IPS-NIHi11 (cell line): ENCODE data around the gene AP4E1.
"Not testable (repeated sequence)": the region's sequence is repeated elsewhere in the genome, so short reads cannot be mapped to it uniquely, and the experiment has no call there.

ENCODE experiments used
- DNase-seq: peaks from one replicate; pipeline ENCODE4 v3.0.0; 2012; ENCODE audit warnings: mixed read lengths, low spot score

The AP4E1 gene

DNA sequence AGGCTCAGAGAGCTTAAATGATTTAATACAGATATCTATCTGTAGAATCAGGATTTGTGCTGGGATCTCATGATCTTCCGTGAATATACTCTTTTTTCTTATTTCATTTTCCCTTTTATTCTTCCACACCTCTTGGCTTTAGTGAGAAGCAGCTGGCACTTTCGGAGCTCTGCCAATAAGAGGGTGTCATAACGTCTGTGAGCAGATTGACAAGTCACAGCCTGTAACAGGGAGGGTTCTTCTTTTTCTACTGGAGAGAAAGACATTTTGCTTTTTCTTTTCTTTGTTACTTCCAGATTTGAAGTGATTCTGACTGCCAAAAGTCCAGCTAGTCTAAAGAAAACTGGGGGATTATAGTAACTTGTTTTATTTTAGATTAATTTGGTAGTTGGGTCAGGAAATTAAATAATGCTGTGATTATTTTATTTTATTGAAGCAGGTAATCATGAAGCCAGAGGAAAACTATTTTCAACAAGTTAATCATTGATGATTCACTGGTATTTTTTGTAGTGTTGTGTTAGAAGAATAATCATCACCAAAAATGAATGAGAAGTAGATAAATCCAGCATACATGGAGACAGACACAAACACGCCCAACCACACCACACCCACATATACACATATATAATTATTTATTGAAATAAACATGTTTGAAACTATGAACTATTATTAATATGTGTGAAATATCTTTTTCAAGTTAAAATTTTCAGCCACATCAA, 116.4 kb downstream of the AP4E1 start:
- no peak for DNase-seq

DNA sequence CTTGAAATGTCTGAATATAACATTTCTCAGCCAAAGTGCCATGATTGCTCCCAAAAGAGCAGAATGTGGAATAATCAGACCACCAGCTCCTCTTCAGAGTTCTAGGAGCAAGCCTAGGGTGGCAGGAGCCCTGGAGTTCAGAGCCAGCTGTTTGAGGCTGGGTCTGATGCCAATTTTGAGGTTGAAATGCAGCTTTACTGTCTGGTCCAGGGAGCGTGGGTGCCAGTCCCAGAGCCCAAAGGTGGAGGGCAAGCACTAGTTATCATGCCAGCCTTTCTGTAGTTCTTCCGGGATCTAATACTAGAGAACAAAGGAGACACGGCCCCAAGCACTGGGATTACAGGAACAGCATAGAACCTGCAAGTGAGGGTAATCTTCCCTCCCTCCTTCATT, 117.0 kb downstream of the AP4E1 start:
- no peak for DNase-seq

DNA sequence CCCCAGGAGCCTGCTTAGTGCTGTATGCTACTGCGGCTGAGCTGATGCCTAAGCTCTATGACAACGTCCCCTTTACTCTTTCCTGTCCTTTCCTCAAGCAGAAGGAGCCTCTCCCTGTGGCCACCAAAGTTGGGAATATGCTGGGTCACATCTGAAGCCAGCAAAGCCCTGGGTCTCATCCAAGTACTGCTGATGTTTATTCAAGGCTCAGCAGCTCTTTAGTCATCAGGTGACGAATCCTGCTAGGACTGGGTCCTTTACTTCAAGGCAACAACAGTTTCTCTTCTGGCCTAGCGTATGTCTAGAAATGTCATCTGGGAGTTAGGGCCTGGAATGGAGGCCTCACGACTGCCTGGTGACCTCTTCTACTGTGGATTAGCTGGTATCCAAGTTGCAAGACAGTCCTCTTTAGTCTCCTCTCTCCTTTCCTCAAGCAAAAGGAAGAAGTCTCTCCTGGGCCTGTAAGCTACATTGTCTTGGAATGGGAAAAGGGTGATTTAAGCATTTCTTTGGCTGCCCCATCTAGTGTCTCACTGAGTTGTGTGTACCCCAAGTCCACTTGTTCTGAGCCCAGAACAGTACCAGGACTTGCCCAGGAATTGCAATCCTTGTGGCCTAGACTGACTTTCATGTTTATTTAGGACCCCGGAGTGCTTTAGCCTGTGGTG, 122.3 kb downstream of the AP4E1 start:
- no peak for DNase-seq

DNA sequence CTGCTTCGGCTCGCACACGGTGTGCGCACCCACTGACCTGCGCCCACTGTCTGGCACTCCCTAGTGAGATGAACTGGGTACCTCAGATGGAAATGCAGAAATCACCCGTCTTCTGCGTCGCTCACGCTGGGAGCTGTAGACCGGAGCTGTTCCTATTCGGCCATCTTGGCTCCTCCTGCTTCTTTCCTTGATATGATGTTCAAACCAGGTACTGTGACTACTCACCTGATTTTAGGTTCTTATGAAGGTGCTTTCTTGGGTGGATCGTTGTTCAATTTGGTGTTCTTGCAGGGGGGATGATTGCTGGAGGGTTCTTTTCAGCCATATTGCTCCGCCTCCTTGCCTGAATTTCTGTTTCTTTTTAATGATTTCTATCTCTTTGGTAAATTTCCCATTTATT, 129.0 kb downstream of the AP4E1 start:
- DNase-seq: not testable (repeated sequence)

DNA sequence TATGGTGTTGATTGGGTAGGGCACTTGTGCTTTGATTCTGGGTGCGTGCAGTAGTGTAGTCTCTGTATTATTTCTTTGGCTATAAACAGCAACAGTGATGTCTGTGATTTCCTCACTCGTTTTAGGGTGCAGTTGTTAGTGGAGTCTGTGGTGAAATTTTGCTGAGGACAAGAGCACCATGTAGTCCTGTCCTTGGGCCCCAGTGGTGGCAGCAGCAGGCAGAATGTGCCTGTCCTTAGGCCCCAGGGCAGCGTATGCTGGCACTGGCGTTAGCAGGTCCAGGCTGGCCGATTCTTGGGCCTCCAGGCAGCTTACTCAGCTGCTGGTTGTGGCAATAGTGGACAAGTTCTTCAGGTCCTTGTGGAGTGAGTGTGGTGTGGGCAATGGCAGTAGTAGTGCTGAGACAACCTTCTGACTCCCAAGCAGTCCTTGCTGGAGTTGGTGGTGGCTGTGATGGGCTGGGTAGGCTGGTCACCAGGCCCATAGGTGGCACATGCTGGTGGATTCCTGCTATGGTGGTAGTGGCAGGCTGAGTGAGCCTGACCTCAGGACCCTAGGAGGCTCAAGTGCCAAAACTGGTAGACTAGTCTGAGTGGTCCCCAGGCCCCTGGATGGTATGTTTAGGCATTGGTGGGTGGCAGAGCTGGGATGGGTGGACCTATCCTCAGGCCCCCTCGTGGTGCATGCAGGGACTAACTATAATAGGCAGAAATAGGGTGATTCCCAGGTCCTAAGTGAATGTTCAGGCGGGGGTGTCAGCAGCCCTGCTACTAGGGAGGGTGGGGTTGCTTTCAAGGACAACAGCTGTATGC, 129.9 kb downstream of the AP4E1 start:
- no peak for DNase-seq

DNA sequence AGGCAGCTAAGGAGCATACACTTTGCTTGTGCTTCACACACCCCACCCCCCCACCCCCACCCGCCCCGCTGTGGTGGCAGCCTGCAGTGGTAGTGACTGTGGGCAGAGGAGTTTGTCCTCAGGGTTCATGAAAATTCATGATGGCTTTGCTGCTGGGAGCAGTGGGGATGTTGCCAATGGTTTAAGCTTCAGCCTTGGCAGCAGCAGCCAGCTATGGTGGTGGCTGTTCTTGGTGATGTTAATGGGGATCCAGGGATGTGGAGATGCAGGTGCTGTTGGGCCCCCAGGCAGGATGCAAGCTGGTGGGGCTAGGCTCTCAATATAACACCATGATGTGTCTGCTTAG, 130.5 kb downstream of the AP4E1 start:
- DNase-seq: no peak

DNA sequence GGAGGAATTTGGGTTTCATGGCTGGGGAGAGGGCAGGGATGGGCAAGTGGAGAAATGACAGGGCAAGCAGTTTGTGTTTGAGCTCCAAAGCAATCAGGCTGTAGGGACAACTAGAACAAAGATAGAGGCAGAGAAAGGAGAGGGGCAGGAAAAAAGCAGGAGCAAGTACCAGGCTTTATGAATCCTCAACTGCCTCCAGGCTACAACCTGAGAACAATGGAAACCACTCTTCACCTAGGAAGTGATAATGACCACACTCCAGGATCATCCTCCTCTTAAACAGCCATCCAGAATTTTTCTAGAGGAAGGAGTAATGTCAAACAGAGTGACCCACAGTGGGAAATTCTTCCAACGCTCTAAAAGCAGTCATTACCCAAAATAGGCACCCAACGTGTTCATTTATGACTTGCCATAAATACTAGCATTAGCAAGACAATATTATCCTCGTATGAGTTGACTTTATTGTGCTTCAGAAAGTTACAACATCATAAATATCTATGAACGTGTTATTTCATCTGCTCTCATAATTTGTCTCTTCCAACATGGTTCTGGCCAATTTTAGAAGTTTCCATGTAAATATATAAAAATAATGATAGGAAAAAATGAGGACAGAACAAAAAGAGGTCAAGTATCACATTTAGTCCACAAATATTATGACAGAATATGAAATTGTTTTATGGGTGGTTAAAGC, 135.7 kb downstream of the AP4E1 start:
- DNase-seq: no peak

DNA sequence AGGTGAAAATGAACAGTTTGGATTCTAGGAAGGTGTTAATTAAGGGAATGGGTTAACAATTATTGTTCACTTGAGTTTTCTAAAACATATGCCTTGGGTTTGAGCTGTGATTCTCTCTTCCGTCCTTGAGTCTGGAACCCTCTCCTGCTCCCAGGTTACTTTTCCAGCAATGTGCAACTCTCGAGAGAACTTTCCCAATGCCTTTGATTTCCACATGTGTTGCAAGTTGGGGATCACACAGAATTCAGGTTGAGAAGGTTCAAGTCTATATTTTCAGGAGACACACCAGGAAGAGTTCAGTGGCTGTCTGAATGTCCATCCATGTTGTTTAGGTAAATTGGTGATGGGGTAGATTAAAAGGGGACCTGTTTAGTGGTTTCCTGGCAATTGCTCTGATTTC, 137.5 kb downstream of the AP4E1 start:
- no peak for DNase-seq

DNA sequence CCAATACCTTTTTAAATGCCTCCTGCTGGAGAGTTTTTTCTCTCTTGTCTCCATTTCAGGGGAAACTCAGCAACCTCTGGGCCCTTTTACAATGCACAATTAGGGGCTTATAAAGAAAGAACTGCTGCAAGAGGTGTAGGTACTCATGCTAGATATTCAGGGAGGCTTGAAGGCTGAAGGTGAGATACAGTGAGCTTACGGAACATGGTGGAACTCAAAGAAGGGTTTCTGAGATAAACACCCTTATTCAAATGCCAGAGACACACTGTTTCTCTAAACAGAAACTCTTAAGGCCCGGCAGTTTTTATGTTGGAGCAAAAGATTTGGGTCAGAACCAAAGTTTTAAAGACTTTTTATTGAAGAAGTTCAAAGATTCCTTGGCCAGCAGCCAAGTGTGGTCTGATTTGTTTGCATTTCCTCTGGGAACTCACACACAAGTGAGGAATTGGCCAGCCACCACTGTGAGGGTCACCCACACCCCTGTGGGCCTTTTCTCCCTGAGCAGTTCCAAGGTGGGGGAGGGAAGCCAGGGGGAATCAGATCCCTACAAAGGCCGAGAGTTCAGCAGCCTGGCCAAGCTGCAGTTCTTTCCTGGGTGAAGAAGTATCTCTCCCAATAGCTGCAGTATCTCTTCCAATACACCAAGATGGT, 138.4 kb downstream of the AP4E1 start:
- no peak for DNase-seq

DNA sequence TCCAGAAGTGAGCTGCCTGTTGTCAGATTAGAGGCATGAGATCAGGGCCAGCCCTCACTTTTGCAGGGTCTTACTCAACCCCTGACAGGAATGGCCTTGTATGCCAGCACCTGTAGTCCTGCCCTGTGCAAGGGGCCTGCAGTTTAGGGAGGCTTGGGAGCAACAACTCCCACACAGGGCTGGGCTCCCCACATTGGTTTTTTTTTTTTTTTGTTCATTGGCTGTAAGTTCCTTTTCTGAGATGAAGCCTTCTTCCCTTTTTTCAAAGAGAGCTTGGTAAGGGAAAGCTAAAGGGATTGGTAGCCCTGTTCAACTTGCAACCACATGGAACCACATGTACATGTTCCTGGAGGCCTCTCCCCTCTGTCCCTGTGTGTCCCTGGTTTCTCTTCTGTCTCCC, 139.8 kb downstream of the AP4E1 start:
- no peak for DNase-seq

DNA sequence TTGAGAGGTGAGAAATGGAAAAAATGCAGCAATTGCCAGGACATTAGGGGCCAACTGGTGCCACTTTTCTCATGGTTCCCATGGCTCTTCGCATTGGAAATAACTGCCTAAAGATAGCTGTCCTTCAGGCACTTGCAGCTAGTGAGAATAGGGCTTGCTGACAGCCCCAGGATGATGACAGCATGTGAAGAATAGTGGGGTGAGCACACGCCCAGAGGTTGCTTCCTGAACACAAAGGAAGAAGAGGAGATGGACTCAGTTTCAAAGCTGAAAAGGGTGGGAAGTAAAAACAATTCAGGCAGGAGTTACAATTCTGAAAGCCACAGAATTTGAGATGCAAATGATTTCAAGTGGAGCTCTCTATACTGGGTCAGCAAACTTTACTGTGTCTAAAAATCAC, 140.6 kb downstream of the AP4E1 start:
- no peak for DNase-seq

DNA sequence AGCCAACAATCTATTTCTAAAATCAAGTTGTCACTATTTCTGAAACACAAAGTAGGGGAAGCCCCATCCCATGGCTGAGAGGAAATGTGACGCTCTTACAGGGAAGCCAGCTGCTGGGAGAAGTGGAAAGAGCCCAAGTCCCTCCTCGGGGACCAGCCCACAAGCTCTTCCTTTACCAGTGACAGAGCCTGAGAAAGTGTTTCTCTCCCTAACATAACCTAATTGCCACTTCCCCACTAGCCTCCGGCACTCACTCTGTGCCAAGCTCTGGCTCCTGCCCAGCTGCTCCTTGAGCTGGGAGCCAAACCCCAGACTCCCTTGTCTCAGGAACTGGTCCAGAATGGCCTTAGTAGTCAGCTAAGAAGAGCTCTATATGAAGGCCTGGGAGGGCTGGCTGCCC, 143.3 kb downstream of the AP4E1 start:
- no peak for DNase-seq

DNA sequence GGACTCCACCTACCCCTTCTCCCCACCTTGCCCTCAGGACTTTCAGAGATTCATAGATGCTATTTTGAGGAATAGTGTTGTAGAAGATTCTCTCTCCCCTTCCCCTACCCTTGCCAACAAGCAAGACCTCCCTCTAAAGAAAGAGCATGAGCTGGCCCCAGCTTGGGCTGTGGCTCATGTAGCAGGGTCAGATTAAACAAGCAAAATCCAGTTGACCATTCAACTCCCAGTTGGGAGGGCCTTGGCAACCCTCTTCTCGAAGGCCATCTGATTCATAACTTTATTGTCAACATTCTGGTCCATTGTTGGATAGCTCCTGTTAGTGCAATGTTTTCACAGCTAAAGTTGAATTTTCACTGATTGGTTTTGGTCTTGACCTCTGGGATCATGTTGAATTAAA, 145.1 kb downstream of the AP4E1 start:
- DNase-seq: no peak

DNA sequence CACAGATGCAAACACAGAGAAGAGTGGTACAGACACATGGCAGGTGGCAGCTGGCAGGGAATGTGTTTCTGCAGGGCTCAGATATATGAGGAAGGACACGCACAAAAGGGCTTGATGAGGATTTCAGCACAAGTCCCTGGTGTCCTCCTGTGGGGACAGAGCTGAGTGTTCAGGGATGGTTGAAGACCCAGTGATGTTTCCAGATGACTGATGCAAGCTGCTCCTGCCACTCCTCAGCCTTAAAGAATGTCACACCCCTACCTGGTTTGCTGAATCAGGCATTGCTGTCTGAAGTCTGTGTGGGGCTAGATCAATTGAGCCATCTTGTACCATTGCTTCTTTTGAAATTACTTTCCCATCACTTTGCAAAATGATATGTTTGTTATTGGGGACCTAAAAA, 146.1 kb downstream of the AP4E1 start:
- no peak for DNase-seq
